Adrenal gland (tissue), 5 donors: ENCODE results near the gene FHOD3.

Source experiments
- POLR2A ChIP-seq, 2 donors: fragments of 450-650 bp; IDR thresholded peaks; one replicate each; pipeline ENCODE4 v1.6.1; 2017; ENCODE audit warnings: antibody characterized with exemption in 2 of 2, mild to moderate bottlenecking in 2 of 2, moderate library complexity in 1 of 2
- TF ChIP-seq, protein P1 (sequence below), 6 experiments: fragments of 450-650 bp in 4 of 6; fragments of 200-600 bp in 2 of 6; sonication (generic) in 1 of 6; IDR thresholded peaks; 1 replicate in 5 of 6; 2 replicates in 1 of 6; pipeline versions ENCODE4 v1.5.1 to v1.8.0; 2016 to 2021; ENCODE audit warnings: antibody characterized with exemption in 6 of 6, mild to moderate bottlenecking in 2 of 6, moderate library complexity in 1 of 6
- donor health status: DM: no; HTN: no; CAD: no.

DNA sequence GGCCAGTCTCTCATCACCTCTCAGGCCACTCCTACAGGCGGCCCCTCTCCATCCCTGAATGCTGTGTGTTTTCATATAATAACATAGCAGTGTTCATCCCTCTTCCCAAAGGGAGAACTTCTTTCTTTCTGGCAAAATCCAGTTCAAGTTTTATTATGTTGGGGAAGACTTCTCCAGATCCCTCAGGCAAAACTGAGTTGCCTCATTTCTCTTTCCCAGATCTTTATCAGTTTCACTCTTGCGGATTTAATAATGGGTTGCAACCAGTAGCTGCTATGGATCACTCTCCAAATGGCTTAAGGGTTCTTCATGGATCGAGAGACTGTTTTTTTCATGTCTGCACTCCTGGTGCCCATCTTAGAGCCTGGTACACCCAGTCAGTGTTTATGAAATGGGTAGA is 129.9 kb downstream of the FHOD3 start:
- TF ChIP-seq POLR2A (IDR thresholded peaks at IDR 0.05): no peak
- TF ChIP-seq, protein P1, sequence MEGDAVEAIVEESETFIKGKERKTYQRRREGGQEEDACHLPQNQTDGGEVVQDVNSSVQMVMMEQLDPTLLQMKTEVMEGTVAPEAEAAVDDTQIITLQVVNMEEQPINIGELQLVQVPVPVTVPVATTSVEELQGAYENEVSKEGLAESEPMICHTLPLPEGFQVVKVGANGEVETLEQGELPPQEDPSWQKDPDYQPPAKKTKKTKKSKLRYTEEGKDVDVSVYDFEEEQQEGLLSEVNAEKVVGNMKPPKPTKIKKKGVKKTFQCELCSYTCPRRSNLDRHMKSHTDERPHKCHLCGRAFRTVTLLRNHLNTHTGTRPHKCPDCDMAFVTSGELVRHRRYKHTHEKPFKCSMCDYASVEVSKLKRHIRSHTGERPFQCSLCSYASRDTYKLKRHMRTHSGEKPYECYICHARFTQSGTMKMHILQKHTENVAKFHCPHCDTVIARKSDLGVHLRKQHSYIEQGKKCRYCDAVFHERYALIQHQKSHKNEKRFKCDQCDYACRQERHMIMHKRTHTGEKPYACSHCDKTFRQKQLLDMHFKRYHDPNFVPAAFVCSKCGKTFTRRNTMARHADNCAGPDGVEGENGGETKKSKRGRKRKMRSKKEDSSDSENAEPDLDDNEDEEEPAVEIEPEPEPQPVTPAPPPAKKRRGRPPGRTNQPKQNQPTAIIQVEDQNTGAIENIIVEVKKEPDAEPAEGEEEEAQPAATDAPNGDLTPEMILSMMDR (IDR thresholded peaks at IDR 0.05): no peak
